Activated T-cell treated with anti-CD3 and anti-CD28 coated beads for 4 hours (primary cell): Measurements from ENCODE around the gene CDV3.
"Not testable (repeated sequence)": the region's sequence is repeated elsewhere in the genome, so short reads cannot be mapped to it uniquely, and the experiment has no call there.

Experiments used
- DNase-seq: peaks from one replicate; pipeline ENCODE4 v3.0.0-alpha.2; 2020

Gene CDV3, protein sequence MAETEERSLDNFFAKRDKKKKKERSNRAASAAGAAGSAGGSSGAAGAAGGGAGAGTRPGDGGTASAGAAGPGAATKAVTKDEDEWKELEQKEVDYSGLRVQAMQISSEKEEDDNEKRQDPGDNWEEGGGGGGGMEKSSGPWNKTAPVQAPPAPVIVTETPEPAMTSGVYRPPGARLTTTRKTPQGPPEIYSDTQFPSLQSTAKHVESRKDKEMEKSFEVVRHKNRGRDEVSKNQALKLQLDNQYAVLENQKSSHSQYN

GRCh38 chr3:133573629-133574194 is at the start of gene CDV3:
Gene CDV3, plus strand, starts transcription at chr3:133573686. Its CDS starts 359 bp downstream, at chr3:133574045.
- DNase-seq: no peak

DNA sequence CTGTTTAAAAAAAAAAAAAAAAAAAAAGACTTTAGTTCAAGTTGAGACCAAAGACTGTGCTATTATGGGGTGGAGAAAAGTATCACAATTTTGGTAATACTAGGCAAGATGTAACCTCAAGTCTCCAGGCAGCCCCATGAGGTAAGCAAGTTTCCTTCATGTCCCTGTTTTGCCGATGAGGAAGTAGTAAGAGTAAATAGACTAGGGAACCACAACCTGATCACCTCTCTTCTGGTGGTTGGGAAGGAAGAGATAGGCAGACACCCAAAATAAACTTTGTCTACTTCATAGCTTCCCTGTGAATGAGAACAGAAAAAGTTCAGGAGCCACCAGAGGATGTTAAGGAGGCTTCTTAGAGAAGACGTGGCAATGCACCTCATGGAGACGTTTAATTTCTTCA is 49.7 kb upstream of the CDV3 start:
- DNase-seq: not testable (repeated sequence)

DNA sequence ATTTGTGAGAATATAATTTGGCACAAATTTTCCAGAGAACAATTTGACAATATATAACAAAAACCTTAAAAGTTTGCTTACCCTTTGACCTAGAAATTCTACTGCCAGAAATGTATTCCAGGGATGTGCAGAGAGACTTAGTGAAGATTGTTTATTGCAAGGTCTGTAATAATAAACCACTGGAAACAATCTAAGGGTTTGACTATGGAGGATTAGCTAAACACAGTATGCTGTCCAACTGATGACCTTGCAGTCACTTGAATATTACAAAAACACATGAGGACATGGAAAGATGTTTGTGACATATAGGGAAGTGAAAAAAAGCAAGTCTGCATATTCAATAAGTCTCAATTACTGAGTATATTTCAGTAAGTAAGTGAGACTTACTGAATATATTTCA is 48.1 kb upstream of the CDV3 start:
- DNase-seq: no peak

- no peak for DNase-seq
Observed at GRCh38 chr3:133527081-133527715, 46.3 kb upstream of the CDV3 start.

DNA sequence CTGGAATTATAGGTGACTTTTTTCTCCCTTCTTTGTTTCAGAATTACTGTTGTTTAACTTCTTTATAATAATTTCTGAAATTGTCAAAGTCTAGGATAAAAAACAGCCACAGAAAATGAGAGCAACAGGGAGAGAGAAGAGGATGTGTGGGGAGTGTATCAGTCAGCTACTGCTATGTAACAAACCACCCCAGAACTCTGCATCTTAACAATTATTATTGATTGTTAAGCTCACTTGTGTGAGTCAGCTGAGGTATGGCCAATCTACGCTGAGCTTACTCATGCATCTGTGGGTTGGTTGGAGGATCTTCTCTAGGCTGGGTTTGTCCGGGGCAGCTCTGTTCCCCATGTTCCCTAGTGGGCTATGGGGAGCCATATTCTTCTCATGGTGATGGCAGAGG is 43.7 kb upstream of the CDV3 start:
- no peak for DNase-seq

DNA sequence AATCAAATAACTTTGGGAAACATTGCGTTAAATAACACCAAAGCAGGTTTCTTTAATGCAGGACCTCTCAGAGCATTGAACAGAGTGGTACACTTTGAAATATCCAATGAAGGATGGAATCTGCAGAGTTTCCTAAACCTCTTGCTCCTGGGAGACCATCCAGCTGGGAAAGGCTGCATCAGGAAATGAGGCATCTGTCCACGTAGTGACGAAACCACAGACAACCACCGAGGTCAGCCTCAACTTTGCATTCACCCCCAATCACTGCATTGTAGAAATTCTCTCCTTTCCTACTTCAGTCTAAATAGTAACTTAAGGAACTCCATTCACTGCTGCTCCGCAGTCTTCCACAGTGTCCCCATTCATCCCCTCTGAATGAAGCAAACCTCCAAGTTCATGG is 41.5 kb upstream of the CDV3 start:
- DNase-seq: no peak

- no peak for DNase-seq
Observed at GRCh38 chr3:133532951-133533350, 40.5 kb upstream of the CDV3 start.

GRCh38 chr3:133535971-133536881 is 37.3 kb upstream of the CDV3 start:
- no peak for DNase-seq

DNA sequence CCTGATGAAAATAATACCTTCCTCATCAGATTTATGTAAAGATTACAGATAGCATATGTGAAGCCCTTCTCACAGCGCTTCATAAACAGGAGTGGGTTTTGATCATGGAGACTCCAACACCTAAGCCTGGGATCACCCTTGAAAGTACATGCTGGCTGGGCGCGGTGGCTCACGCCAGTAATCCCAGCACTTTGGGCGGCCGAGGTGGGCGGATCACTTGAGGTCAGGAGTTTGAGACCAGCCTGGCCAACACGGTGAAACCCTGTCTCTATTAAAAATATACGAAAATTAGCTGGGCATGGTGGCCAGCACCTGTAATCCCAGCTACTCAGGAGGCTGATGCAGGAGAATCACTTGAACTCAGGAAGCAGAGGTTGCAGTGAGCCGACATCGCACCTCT is 36.4 kb upstream of the CDV3 start:
- DNase-seq: not testable (repeated sequence)

- DNase-seq: no peak
Observed at GRCh38 chr3:133538154-133538553, 35.3 kb upstream of the CDV3 start.

DNA sequence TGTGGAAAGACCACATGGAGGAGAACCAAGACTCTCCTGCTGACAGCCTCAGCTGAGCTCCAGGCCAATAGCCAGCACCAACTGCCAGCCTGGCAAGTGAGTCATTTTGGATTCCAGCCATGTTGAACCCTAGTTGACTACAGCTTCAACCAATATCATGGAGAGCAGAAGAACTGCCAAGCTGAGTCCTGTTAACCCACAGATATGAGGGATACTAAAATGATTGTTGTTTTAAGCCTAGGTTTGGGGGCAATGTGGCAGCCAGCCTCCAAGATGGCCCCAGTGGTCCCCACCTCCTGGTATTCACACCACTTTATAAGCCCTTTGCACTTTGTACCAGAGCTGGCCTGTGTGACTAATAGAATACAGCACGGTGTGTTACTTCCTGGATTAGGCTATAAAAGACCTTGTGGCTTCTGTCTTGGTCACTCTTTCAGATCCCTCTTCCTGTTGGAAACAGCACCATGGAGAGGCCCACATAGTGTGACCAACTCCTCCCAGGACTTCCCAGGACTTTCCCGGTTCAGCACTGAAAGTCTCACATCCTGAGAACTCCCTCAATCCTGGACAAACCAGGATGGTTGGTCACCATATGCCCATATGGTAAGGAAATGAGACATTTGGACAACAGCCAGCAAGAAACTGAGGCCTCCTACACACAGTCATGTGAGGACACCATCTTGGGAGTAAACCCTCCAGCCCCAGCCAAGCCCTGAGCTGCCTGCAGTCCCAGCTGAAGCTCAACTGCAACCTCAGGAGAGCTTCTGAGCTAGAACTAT is 32.4 kb upstream of the CDV3 start:
- no peak for DNase-seq

- DNase-seq: no peak
Observed at GRCh38 chr3:133542871-133543270, 30.6 kb upstream of the CDV3 start.

GRCh38 chr3:133544983-133545382 is 28.5 kb upstream of the CDV3 start:
- not testable (repeated sequence) for DNase-seq

- DNase-seq: no peak
Observed at GRCh38 chr3:133547432-133548041, 25.9 kb upstream of the CDV3 start.

- DNase-seq: no peak
Observed at GRCh38 chr3:133548090-133548489, 25.4 kb upstream of the CDV3 start.

DNA sequence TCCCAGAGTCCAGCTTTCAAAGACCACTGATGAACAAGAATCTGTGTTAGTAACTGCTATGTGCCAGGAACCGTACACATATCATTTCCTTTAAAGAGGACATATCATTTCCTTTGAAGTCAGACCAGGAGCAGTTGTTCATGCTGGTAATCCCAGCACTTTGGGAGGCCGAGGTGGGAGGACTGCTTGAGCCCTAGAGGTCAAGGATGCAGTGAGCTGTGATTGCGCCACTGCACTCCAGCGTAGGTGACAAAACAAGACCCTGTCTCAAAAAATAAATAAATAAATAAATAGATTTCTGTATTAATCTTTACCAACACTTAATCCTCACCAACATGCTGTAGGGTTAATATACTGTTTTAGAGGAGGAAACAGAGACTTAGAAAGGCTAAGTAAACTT is 23.9 kb upstream of the CDV3 start:
- no peak for DNase-seq

DNA sequence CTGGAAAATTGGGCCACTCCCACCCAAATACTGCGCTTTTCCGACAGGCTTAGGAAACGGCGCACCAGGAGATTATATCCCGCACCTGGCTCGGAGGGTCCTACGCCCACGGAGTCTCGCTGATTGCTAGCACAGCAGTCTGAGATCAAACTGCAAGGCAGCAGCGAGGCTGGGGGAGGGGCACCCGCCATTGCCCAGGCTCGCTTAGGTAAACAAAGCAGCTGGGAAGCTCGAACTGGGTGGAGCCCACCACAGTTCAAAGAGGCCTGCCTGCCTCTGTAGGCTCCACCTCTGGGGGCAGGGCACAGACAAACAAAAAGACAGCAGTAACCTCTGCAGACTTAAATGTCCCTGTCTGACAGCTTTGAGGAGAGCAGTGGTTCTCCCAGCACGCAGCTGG is 21.9 kb upstream of the CDV3 start:
- not testable (repeated sequence) for DNase-seq

DNA sequence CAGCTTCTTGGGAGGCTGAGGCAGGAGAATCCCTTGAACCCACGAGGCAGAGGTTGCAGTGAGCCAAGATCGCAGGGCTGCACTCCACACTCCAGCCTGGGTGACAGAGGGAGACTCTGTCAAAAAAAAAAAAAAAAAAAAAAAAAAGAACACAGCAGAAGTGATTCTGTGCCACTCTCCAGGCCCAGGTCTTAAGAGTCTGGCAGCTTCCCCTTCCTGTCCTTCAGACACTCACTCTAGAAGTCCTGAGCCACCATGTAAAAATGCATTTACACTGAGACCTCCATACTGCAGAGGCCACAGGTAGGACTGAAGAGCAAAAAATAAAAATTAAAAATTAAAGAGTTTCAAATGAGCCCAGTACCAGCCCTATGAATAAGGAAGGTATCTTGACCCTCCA is 11.8 kb upstream of the CDV3 start:
- no peak for DNase-seq

DNA sequence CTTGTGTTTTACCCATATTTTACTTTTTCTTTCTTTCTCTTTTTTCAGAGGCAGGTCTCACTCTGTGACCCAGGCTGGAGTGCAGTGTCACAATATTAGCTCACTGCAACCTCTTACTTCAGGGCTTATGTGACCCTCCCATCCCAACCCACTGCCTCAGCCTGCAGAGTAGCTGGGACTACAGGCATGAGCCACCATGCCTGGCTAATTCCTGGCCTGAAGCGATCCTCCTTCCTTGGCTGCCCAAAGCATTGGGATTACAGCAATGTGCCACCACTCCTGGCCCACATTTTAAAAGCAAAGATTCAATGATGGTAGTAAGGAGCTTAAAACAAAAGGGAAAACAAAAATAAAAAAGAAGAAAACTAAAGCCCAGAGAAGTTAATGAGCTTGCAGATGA is 11.1 kb upstream of the CDV3 start:
- no peak for DNase-seq

GRCh38 chr3:133563186-133563591 is 10.3 kb upstream of the CDV3 start:
- DNase-seq: no peak

GRCh38 chr3:133563816-133564215 is 9.7 kb upstream of the CDV3 start:
- no peak for DNase-seq
